Tibial nerve (tissue), 4 donors: ENCODE measurements around the gene MDFIC. TPM values are rescaled to one million over a fixed set of nuclear protein-coding genes. Genes with fewer than 3 reads are reported as not detected.

Experiments
- DNase-seq, 2 donors: peaks; one replicate each; pipeline ENCODE4 v3.0.0-alpha.2; 2019; ENCODE audit warnings: low spot score in 2 of 2
- H3K27ac ChIP-seq, 4 donors: fragments of 200-600 bp; sonication (generic) in 3 of 4; one replicate each; pipeline ENCODE4 v1.5.1; 2017 to 2019; ENCODE audit warnings: mild to moderate bottlenecking in 1 of 4
- H3K27me3 ChIP-seq, 2 donors: fragments of 200-600 bp; sonication (generic) in 1 of 2; one replicate each; pipeline versions ENCODE4 v1.5.1 to v1.6.0; 2017 to 2019
- H3K36me3 ChIP-seq, 3 donors: fragments of 200-600 bp; sonication (generic); one replicate each; pipeline ENCODE4 v1.5.1; 2018 to 2019
- H3K4me1 ChIP-seq, 4 donors: fragments of 200-600 bp; sonication (generic) in 3 of 4; one replicate each; pipeline ENCODE4 v1.5.1; 2017 to 2019
- H3K4me3 ChIP-seq, 4 donors: fragments of 200-600 bp; sonication (generic) in 3 of 4; one replicate each; pipeline ENCODE4 v1.5.1; 2017 to 2019; ENCODE audit warnings: mild to moderate bottlenecking in 1 of 4, moderate library complexity in 1 of 4
- H3K9me3 ChIP-seq, 4 donors: fragments of 200-600 bp; sonication (generic) in 3 of 4; one replicate each; pipeline ENCODE4 v1.5.1; 2017 to 2019
- CTCF ChIP-seq, 5 experiments: fragments of 200-600 bp in 3 of 5; fragments of 450-650 bp in 2 of 5; sonication (generic) in 3 of 5; IDR thresholded peaks; one replicate each; pipeline ENCODE4 v1.5.1; 2016 to 2019; ENCODE audit warnings: antibody characterized with exemption in 5 of 5, mild to moderate bottlenecking in 3 of 5, moderate library complexity in 2 of 5
- EP300 ChIP-seq, 2 donors: sonication (generic); formaldehyde crosslinking; IDR thresholded peaks; one replicate each; pipeline ENCODE4 v1.6.1; 2017; ENCODE audit warnings: antibody characterized with exemption in 2 of 2, mild to moderate bottlenecking in 1 of 2
- POLR2A ChIP-seq, 2 donors: fragments of 450-650 bp; IDR thresholded peaks; one replicate each; pipeline ENCODE4 v1.6.1; 2017; ENCODE audit warnings: antibody characterized with exemption in 2 of 2, mild to moderate bottlenecking in 2 of 2, moderate library complexity in 2 of 2
- WGBS, 2 donors: methylation state at CpG; one replicate each; pipeline ENCODE4 v1.1.5; 2018; 5-methylcytosine and 5-hydroxymethylcytosine counted together
- total RNA-seq, 4 donors: library from RNA; depleted of rRNA; stranded (reverse); fragments of >200 nt; gene quantifications; one replicate each; pipeline ENCODE4 v1.1.0, GENCODE V29; 2016

Gene MDFIC
- total RNA-seq, 4 donors from 2014 or later = 41.2 to 72.2 (median 67.4) TPM

GRCh38 chr7:115068220-115068619, 146.3 kb downstream of the MDFIC start:
- no peaks in the 10 kb centered on the region for H3K27me3 ChIP-seq
- H3K4me1 ChIP-seq = peaks cover 0 to 16% (median 0%) of the 10 kb centered on the region in 4 donors
- H3K36me3 ChIP-seq = no peaks in the 10 kb centered on the region
- DNase-seq = no peak
- H3K27ac ChIP-seq = no peak overlapping the region
- no peak overlapping the region for H3K4me3 ChIP-seq
- TF ChIP-seq CTCF (IDR thresholded peaks at IDR 0.05) = no peak
- TF ChIP-seq POLR2A (IDR thresholded peaks at IDR 0.05) = no peak
- no peak for TF ChIP-seq EP300 (IDR thresholded peaks at IDR 0.05)
- H3K9me3 ChIP-seq = no peaks in the 10 kb centered on the region
- WGBS, 2 donors = 93 to 98% methylated on average over 1 of the region's 1 CpG
